Thoracic aorta (tissue), 2 donors: ENCODE results near the gene EPHA5. TPM values are rescaled to one million over a fixed set of nuclear protein-coding genes. Genes with fewer than 3 reads are reported as not detected.

ENCODE experiments used
- ATAC-seq: fragments of 150-250 bp; one replicate; pipeline ENCODE4 v1.8.0; 2017; ENCODE audit warnings: low read depth; ENCODE audit not compliant: insufficient number of reproducible peaks, low FRiP score
- DNase-seq: peaks from one replicate; pipeline ENCODE4 v3.0.0-alpha.2; 2020; ENCODE audit warnings: low spot score
- H3K27ac ChIP-seq, 2 donors: fragments of 200-600 bp; sonication (generic); 1 replicate in 1 of 2; 2 replicates in 1 of 2; pipeline ENCODE4 v1.5.1; 2016; ENCODE audit warnings: mild to moderate bottlenecking in 2 of 2, moderate library complexity in 2 of 2
- H3K27me3 ChIP-seq: fragments of 200-600 bp; sonication (generic); replicated peaks from 2 replicates; pipeline ENCODE4 v1.6.0; 2016; ENCODE audit warnings: mild to moderate bottlenecking; ENCODE audit not compliant: insufficient read depth
- H3K36me3 ChIP-seq: fragments of 200-600 bp; sonication (generic); one replicate; pipeline ENCODE4 v1.5.1; 2016
- H3K4me1 ChIP-seq, 2 donors: fragments of 200-600 bp; sonication (generic); 1 replicate in 1 of 2; 2 replicates in 1 of 2; pipeline versions ENCODE4 v1.5.1 to v1.6.0; 2016; ENCODE audit warnings: low read depth in 2 of 2, mild to moderate bottlenecking in 1 of 2; ENCODE audit not compliant: control insufficient read depth in 1 of 2
- H3K4me3 ChIP-seq: fragments of 200-600 bp; sonication (generic); 2 replicates; pipeline ENCODE4 v1.5.1; 2016; ENCODE audit warnings: mild to moderate bottlenecking
- H3K9me3 ChIP-seq: fragments of 200-600 bp; sonication (generic); 2 replicates; pipeline ENCODE4 v1.5.1; 2016
- CTCF ChIP-seq: fragments of 200-600 bp; sonication (generic); IDR thresholded peaks from one replicate; pipeline ENCODE4 v1.5.1; 2019; ENCODE audit warnings: antibody characterized with exemption
- total RNA-seq, 2 donors: library from RNA; depleted of rRNA; stranded (reverse); fragments of >200 nt; gene quantifications; one replicate each; pipeline versions ENCODE4 v1.1.0 to v1.2.3, GENCODE V29; 2016

The EPHA5 gene
- total RNA-seq, 2 donors from 2014 or later, result 0.27 to 0.92 TPM

GRCh38 chr4:65653740-65654361 is 16.4 kb downstream of the EPHA5 start:
- ATAC-seq, result no peak
- H3K4me3 ChIP-seq, result no peak overlapping the region

DNA sequence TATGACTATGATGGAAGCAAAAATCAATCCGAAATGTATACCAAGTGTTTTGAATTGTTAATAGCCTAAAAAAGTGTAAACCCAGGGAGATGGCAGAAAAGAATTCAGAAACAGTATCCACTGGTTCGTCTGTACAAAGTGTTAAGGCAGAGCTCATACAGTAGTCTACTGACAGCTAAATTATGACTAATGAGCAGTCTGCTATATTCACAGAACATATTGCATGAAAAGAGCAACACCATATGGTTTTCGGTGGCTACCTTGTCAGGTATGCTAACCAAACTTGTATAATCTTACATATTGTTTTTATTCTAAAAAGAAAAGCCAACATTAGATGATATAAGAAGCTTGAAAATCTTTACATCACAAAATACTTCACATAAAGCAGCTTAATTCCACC is 18.5 kb downstream of the EPHA5 start:
- no peaks in the 10 kb centered on the region for H3K4me1 ChIP-seq
- no peaks in the 10 kb centered on the region for H3K27me3 ChIP-seq
- DNase-seq (no peak), ATAC-seq (no peak)
- TF ChIP-seq CTCF, result no peak
- no peaks in the 10 kb centered on the region for H3K36me3 ChIP-seq
- no peak overlapping the region for H3K4me3 ChIP-seq
- no peaks in the 10 kb centered on the region for H3K9me3 ChIP-seq
- H3K27ac ChIP-seq, result no peak overlapping the region

More at GRCh38 chr4:65653740-65654361, 16.4 kb downstream of the EPHA5 start:
- DNase-seq, result no peak
- H3K36me3 ChIP-seq, result no peaks in the 10 kb centered on the region
- H3K27me3 ChIP-seq, result no peaks in the 10 kb centered on the region
- no peak overlapping the region for H3K27ac ChIP-seq
- no peaks in the 10 kb centered on the region for H3K9me3 ChIP-seq
- no peaks in the 10 kb centered on the region for H3K4me1 ChIP-seq
- no peak for TF ChIP-seq CTCF

DNA sequence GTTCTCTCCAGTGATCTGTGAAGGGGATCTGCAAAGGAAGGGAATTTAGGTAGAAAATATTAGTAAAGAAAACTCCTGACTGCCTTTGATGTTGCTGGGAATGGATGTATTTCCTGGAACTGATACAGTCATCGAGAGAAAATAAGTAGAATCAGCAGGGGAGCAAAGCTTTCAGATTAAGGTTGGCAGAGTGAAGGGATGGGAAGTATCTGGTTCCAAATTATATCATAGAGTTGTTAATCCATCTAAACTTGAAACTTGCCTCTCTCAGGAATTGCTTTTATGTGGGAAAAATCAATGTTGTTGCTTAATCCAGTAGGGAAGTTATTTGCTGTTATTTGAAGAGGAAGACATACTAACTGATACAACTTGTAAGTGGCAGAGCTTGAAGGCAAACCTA is 19.3 kb downstream of the EPHA5 start:
- no peak for TF ChIP-seq CTCF
- Histone ChIP-seq H3K36me3 (no peaks in the 10 kb centered on the region), H3K4me1 (no peaks in the 10 kb centered on the region), H3K27ac (no peak overlapping the region), H3K4me3 (no peak overlapping the region), H3K9me3 (no peaks in the 10 kb centered on the region), H3K27me3 (no peaks in the 10 kb centered on the region)
- DNase-seq (no peak), ATAC-seq (no peak)

DNA sequence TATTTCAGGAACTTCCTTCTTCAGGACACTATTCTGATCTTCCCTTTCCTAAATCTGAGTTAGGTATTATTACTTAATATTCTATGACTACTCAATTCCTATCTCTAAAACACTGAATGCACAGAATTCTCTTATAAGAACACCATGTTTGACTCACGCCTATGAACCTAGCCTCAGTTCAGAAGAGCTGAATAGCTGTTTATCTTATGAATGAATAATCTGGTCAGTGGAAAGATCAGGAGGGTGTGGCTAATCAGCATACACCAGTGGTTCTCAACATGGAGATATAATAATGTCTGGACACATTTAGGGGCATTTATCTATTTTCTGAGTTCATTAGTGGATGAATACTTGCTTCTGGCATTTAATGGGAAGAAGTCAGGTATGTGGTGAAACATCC is 24.2 kb downstream of the EPHA5 start:
- ATAC-seq (no peak), DNase-seq (no peak)
- Histone ChIP-seq H3K36me3 (no peaks in the 10 kb centered on the region), H3K27ac (no peak overlapping the region), H3K9me3 (no peaks in the 10 kb centered on the region), H3K27me3 (no peaks in the 10 kb centered on the region), H3K4me3 (no peak overlapping the region), H3K4me1 (no peaks in the 10 kb centered on the region)
- TF ChIP-seq CTCF, result no peak

DNA sequence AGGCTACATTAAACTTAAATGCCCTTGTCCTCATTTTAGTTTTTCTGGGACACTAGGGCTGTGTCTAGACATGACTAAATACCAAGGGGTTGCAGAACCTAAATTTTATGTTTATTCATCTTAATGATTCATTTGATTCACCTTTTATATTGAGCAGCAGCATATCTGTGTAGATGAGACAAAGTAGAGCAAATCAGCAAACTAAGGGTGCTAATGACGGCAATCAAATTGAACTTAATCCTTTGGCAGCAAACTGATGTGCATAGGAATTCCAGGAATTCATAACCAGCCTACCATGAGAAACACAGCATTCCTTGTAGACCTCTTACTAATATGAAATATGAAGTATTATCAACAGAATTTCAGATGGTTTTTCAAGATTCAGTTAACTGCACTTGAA is 25.1 kb downstream of the EPHA5 start:
- H3K27me3 ChIP-seq, result no peaks in the 10 kb centered on the region
- H3K4me3 ChIP-seq, result no peak overlapping the region
- ATAC-seq (no peak), DNase-seq (no peak)
- no peaks in the 10 kb centered on the region for H3K9me3 ChIP-seq
- H3K36me3 ChIP-seq, result no peaks in the 10 kb centered on the region
- H3K4me1 ChIP-seq, result no peaks in the 10 kb centered on the region
- TF ChIP-seq CTCF, result no peak
- H3K27ac ChIP-seq, result no peak overlapping the region
